Esophagus muscularis mucosa (tissue), 3 donors: ENCODE data around the gene ZCCHC8.

Source experiments
- EP300 ChIP-seq: sonication (generic); formaldehyde crosslinking; IDR thresholded peaks from one replicate; pipeline ENCODE4 v1.6.1; 2017; ENCODE audit warnings: antibody characterized with exemption
- TF ChIP-seq, protein P1 (sequence below), 3 experiments: fragments of 200-600 bp in 2 of 3; fragments of 450-650 bp in 1 of 3; sonication (generic) in 2 of 3; IDR thresholded peaks; one replicate each; pipeline ENCODE4 v1.5.1; 2017 to 2019; ENCODE audit warnings: antibody characterized with exemption in 3 of 3, mild to moderate bottlenecking in 2 of 3, moderate library complexity in 1 of 3

GRCh38 chr12:122518908-122519307 lies 18.2 kb upstream of the ZCCHC8 start:
- TF ChIP-seq, protein P1, sequence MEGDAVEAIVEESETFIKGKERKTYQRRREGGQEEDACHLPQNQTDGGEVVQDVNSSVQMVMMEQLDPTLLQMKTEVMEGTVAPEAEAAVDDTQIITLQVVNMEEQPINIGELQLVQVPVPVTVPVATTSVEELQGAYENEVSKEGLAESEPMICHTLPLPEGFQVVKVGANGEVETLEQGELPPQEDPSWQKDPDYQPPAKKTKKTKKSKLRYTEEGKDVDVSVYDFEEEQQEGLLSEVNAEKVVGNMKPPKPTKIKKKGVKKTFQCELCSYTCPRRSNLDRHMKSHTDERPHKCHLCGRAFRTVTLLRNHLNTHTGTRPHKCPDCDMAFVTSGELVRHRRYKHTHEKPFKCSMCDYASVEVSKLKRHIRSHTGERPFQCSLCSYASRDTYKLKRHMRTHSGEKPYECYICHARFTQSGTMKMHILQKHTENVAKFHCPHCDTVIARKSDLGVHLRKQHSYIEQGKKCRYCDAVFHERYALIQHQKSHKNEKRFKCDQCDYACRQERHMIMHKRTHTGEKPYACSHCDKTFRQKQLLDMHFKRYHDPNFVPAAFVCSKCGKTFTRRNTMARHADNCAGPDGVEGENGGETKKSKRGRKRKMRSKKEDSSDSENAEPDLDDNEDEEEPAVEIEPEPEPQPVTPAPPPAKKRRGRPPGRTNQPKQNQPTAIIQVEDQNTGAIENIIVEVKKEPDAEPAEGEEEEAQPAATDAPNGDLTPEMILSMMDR (IDR thresholded peaks at IDR 0.05): no peak
- no peak for TF ChIP-seq EP300
